GM19025 (cell line): ENCODE data around the gene RBBP4.
"Not testable (repeated sequence)": the region's sequence is repeated elsewhere in the genome, so short reads cannot be mapped to it uniquely, and the experiment has no call there.

Source experiments
- ATAC-seq: cut with Tn5 transposase; IDR thresholded peaks from one replicate; pipeline ENCODE4 v1.9.1; 2021; ENCODE audit warnings: mild to moderate bottlenecking, low read depth, moderate library complexity; ENCODE audit not compliant: unreplicated experiment

The RBBP4 gene

GRCh38 chr1:32636914-32637645 lies 13.9 kb upstream of the RBBP4 start:
- no peak for ATAC-seq

DNA sequence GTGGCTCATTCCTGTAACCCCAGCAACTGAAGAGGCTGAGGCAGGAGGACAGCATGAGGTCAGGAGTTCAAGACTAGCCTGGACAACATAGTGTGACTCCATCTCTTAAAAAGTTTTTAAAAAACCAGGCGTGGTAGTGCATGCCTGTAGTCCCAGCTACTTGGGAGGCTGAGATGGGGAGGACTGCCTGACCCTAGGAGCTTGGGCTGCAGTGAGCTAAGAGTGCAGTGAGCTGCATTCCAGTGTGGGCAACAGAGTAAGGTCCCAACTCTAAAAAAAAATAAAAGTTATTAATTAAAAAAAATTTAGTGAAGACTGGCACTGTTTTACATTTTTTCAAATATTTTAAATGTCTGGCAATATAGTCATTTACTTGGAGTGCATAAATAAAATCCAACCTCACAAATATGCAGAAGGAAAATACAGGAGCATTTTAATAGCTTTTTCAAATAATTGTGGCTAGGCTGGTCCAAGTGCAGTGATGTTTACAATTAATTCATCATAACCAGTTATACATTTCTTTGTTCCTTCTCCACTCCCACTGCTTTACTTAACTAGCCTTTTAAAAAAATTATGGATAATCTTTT lies 11.4 kb upstream of the RBBP4 start:
- no peak for ATAC-seq

- not testable (repeated sequence) for ATAC-seq
Observed at GRCh38 chr1:32642292-32642827, 8.6 kb upstream of the RBBP4 start.

DNA sequence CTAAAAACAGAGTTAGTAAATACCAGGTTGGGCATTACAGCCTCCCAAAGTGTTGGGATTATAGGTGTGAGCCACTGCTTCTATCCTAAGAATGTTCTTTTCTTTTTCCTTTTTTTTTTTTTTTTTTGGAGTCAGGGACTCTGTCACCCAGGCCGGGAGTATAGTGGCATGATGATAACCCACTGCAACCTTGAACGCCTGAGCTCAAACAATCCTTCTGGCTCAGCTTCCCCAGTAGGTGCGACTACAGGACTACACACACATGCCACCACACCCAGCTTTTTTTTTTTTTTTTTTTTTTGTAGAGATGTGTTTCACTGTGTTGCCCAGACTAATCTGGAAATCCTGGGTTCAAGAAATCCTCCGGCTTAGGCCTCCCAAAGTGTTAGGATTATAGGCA lies 6.6 kb upstream of the RBBP4 start:
- ATAC-seq = no peak

DNA sequence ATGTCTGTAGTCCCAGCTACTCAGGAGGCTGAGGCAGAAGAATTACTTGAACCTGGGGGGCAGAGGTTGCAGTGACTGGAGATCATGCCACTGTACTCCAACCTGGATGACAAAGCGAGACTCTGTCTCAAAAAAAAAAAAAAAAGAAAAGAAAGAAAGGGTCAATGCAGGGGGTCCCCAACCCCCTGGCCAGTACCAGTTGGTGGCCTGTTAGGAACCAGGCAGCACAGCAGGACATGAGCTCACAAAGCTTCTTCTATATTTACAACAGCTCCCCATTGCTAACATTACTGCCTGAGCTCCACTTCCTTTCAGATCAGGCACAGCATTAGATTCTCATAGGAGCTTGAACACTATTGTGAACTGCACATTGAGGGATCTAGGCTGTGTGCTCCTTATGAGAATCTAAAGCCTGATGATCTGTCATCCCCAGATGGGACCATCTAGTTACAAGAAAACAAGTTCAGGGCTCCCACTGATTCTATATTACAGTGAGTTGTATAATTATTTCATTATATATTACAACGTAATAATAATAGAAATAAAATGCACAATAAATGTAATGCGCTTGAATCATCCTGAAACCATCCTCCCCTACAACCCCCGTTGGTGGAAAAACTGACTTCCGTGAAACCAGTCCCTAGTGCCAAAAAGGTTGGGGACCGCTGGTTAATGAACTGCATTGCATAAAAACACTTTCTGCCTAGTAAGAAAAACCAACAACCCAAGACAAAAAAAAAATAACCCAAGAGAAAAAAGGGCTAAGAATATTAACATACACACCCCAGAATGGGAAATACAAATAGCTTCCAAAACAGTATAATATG lies 3.5 kb upstream of the RBBP4 start:
- no peak for ATAC-seq

- ATAC-seq = peak; percentile 48
Observed at GRCh38 chr1:32650248-32650751, 708 bp upstream of the RBBP4 start, which contains the start of gene ZBTB8OS. ZBTB8OS (minus strand) TSS chr1:32650550; CDS start chr1:32650529, 21 bp downstream.

DNA sequence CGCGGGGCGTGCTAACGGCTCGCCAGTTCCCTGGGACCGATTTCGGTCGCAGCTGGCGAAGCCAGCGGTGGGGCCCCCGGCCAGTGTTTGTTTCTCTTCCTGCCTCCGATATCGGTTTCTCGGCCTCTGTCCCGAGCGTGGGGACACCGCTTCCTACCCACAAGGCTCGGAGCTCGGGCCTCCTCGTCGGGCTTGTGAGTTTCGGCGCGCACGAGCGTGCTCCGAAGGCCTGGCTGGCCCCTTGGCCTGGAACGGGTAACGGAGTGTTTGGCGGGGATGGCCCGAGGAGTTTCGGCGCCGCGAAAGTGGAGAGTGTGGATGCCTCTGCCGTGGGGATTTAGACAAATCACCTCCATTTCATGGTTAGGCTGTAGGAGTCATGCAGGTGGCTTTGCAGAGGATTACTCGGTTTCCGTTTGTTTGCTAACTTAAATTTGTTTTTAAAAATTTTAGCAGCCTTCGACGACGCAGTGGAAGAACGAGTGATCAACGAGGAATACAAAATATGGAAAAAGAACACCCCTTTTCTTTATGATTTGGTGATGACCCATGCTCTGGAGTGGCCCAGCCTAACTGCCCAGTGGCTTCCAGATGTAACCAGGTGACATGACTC lies 559 bp downstream of the RBBP4 start:
- ATAC-seq = no peak

DNA sequence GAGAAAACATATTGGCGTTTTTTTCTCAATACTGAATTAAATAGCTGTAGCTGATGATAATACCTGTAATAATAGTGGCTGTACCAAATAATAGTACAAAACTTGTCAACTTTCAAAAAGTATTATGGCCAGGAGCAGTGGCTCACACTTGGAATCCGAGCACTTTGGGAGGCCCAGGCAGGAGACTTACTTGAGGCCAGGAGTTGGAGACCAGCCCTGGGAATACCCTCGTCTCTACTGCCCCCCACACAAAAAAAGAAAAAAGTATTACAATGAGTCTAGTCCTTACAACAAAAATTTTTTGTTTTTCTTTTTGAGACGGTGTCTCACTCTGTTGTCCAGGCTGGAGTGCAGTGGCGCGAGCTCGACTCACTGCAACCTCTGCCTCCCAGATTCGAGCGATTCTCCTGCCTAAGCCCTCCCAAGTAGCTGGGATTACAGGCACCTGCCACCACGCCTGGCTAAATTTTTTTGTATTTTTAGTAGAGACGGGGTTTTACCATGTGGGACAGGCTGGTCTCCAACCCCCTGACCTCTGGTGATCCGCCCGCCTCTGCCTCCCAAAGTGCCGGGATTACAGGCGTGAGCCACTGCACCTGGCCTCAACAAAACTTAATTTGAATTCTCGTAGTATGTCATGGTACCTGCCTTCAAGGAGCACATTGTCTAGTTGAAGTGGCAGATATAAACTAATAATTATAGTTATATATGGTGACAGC lies 1.4 kb downstream of the RBBP4 start:
- no peak for ATAC-seq

DNA sequence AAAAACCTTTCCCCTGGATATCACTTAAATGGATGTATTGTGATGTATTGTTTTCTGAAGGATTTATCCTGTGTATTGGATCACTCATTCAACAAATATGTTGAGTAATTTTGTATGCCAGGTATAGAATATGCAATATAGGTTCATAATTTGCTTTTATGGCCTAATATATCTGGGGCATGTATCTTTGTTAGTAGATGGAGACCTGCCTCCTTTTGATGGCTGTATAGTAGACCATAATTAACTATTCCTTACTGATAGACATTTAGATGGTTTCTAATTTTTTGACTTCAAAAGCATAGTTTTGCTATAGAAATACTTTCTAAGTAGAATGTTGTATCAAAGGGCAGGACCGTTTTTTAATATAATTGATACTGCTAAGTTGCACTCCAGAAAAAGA lies 8.6 kb downstream of the RBBP4 start:
- ATAC-seq = no peak

- ATAC-seq = no peak
Observed at GRCh38 chr1:32665915-32666314, 14.9 kb downstream of the RBBP4 start.

DNA sequence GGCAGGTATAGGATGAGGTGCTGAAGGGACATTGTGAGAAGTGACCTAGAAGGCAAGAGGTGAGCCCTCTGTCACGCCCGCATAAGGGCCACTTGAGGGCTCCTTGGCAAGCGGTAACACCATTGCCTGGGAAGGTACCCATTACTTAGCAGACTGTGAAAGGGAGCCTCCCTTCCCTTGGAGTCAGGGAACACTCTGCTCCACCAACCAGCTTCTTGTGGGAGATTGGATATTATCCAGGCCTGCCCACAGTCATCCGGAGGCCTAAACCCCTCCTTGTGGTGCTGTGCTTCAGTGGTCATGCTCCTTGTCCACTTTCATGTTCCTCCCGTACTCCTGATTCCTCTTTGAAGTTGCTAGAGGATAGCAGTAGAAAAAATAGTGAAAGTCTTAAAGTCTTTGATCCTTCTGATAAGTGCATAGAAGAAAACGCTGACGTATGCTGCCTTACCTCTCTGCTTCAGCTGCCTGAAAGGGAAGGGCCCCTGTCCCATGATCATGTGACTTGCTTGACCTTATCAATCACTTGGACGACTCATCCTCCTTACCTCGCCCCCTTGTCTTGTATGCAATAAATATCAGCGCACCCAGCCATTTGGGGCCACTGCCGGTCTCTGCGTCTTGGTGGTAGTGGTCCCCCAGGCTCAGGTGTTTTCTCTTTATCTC lies 16.0 kb downstream of the RBBP4 start:
- ATAC-seq = no peak

DNA sequence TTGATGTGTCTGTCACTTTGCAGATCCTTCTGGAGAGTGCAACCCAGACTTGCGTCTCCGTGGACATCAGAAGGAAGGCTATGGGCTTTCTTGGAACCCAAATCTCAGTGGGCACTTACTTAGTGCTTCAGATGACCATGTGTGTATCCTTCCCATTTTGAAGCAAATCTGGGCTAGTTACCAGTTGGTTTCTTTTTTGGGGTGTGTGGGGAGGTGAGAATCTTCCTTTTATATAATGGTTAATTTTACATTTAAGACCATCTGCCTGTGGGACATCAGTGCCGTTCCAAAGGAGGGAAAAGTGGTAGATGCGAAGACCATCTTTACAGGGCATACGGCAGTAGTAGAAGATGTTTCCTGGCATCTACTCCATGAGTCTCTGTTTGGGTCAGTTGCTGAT lies 17.7 kb downstream of the RBBP4 start:
- not testable (repeated sequence) for ATAC-seq

DNA sequence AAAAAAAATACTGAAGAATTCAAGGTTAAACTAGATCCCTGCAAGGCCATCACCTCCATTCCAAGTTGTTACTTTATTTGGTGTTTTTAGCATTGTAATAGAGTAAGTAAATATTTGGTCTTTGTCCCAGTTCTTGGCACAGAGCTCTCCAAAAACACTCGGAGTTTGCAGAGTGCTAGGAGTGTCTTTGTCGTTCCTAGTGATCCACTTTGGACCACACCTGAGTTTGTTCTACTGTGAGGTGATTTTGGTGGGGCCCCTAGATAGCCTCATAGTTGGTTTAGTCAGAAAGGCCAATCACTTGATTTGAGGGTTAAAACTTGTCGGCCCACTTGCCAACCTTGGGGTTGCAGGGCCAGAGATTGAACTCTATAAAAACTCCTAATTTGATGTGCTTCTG lies 25.9 kb downstream of the RBBP4 start:
- ATAC-seq = no peak

DNA sequence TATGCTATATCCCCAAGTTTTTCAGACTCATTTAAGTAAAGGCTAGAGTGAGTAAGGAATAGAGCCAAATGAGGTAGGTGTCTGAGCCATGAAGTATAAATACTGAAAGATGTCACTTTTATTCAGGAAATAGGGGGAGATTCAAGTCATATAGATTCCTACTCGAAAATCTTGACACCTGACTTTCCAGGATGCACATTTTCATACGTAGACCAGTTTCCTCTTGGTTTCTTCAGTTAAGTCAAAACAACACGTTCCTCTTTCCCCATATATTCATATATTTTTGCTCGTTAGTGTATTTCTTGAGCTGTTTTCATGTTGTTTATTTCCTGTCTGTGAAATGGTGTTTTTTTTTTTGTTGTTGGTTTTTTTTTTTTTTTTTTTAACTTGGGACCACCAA lies 29.0 kb downstream of the RBBP4 start:
- not testable (repeated sequence) for ATAC-seq

DNA sequence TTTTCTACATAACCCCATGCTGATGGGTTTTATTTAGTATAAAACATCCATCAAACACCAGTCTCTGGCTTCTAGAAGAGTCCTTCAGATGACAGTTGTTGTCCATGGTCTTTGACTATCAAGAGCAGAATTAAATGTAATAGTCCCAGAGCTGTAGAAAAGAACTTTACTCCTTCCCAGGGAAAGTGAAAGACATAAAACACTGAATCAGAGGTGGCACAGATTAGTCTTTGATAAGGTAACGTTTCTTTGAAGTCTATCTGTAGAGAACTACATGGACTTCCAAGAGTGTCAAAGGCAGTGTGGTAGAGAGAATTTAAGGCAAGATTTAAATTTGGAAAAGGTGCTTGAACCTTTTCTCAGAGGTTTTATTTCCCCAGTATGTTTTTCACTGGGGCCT lies 29.6 kb downstream of the RBBP4 start:
- ATAC-seq = no peak

DNA sequence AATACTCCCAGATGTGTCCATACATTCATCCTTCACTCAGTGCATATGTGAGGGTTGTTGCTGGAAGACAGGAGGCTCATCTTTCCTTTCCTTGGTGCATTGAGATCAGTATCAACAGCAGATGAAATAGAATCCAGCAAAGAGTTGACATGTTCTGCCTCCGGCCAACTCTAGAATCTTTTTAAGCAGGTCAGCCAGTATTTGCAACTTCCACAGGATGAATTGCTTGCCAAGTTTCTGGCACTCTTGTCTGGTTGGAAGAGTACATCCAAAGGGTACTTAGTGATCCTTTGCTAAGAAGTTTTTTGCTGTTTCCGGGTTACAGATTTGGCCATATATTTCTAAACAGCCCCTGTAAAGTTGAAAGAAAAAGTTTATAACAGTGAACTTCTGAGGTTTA lies 30.5 kb downstream of the RBBP4 start:
- no peak for ATAC-seq

DNA sequence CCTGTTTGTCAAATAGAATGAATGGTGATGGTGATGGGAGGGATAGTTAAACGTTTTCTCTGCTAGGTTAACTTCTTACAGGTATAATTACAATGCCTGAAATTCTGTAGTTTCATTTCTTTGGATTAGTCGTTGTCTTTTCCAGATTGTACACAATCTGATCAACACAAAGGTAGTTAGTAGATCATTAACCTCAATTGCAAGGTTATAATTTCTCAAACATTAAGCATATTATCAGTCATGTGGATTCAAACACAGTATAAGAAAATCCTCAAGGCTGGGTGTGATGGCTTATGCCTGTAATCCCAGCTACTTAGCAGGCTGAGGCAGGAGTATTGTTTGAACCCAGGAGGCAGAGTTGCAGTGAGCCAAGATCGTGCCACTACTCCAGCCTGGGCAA lies 31.0 kb downstream of the RBBP4 start:
- ATAC-seq = no peak

GRCh38 chr1:32683397-32683796 lies 32.4 kb downstream of the RBBP4 start:
- ATAC-seq = no peak

- no peak for ATAC-seq
Observed at GRCh38 chr1:32684167-32684811, 33.3 kb downstream of the RBBP4 start.
